H1 (cell line): ENCODE data around the gene ZNF443. TPM values are rescaled to one million over a fixed set of nuclear protein-coding genes. Genes with fewer than 3 reads are reported as not detected.

ENCODE experiments used
- CTCF ChIA-PET: fragments of 300-600 bp; sonication (Branson Sonifier 250); formaldehyde crosslinking; loops from one replicate; lab custom pipeline; 2021; ENCODE audit not compliant: partially characterized antibody; lab: Charles Lee
- POLR2A ChIA-PET: fragments of 300-600 bp; sonication (Branson Sonifier 250); formaldehyde crosslinking; loops from one replicate; lab custom pipeline; 2021; ENCODE audit warnings: inconsistent platforms; ENCODE audit not compliant: partially characterized antibody; lab: Charles Lee
- DNase-seq, 2 experiments: peaks; one replicate each; pipeline versions ENCODE4 v3.0.0 to v3.0.0-alpha.2; 2010 to 2022; ENCODE audit warnings: low spot score in 2 of 2, low read depth in 1 of 2, mixed read lengths in 1 of 2
- FAIRE-seq: peaks from 2 replicates; lab custom pipeline; 2011; peaks lifted over from hg19 to GRCh38; lab: Jason Lieb, UNC
- H2AFZ ChIP-seq: 2 replicates; pipeline ENCODE4 v1.8.1; 2012; ENCODE audit warnings: low read length, inconsistent platforms
- H2AK5ac ChIP-seq: 2 replicates; pipeline ENCODE4 v1.6.1; 2013; ENCODE audit warnings: low read depth, low read length
- H2BK120ac ChIP-seq: replicated peaks from 2 replicates; pipeline ENCODE3; 2013; ENCODE audit warnings: low read depth, low read length, inconsistent platforms
- H2BK12ac ChIP-seq: 2 replicates; pipeline ENCODE4 v1.6.1; 2013; ENCODE audit warnings: low read depth, low read length
- H2BK15ac ChIP-seq: 2 replicates; pipeline ENCODE4 v1.6.1; 2013; ENCODE audit warnings: low read length
- H2BK20ac ChIP-seq: 2 replicates; pipeline ENCODE4 v1.6.1; 2013; ENCODE audit warnings: low read length
- H2BK5ac ChIP-seq: 2 replicates; pipeline ENCODE4 v1.6.1; 2013; ENCODE audit warnings: low read depth, low read length
- H3K14ac ChIP-seq: 2 replicates; pipeline ENCODE4 v1.6.1; 2013; ENCODE audit warnings: inconsistent platforms; ENCODE audit not compliant: insufficient read length
- H3K18ac ChIP-seq: 2 replicates; pipeline ENCODE4 v1.6.1; 2013; ENCODE audit warnings: low read length; ENCODE audit errors: extremely low read depth
- H3K23ac ChIP-seq: 2 replicates; pipeline ENCODE4 v1.6.1; 2013; ENCODE audit warnings: inconsistent platforms; ENCODE audit not compliant: insufficient read length
- H3K23me2 ChIP-seq: 2 replicates; pipeline ENCODE4 v1.6.1; 2013; ENCODE audit warnings: low read depth, low read length
- H3K27ac ChIP-seq: 2 replicates; pipeline ENCODE4 v1.6.1; 2011; ENCODE audit warnings: low read depth, low read length, inconsistent platforms
- H3K27me3 ChIP-seq, 4 experiments: replicated peaks in 1 of 4; 1 replicate in 1 of 4; 2 replicates in 3 of 4; pipeline versions ENCODE4 v1.6.1 to v1.8.1; 2011 to 2013; ENCODE audit warnings: low read length in 3 of 4, mild to moderate bottlenecking in 3 of 4, inconsistent platforms in 2 of 4, mixed read lengths in 2 of 4, moderate library complexity in 1 of 4; ENCODE audit not compliant: control insufficient read depth in 3 of 4, insufficient read depth in 3 of 4; ENCODE audit errors: extremely low read depth in 1 of 4
- H3K36me3 ChIP-seq, 4 experiments: 2 replicates each; pipeline versions ENCODE4 v1.6.1 to v1.8.1; 2011 to 2013; ENCODE audit warnings: mild to moderate bottlenecking in 4 of 4, low read length in 3 of 4, moderate library complexity in 2 of 4, control low read depth in 1 of 4, inconsistent platforms in 1 of 4; ENCODE audit not compliant: insufficient read depth in 4 of 4, control insufficient read depth in 2 of 4
- H3K4ac ChIP-seq: replicated peaks from 2 replicates; pipeline ENCODE3; 2013; ENCODE audit warnings: low read length, low read depth, mixed read lengths, inconsistent platforms; ENCODE audit not compliant: insufficient read length
- H3K4me1 ChIP-seq, 4 experiments: replicated peaks in 1 of 4; 1 replicate in 1 of 4; 2 replicates in 3 of 4; pipeline versions ENCODE4 v1.6.1 to v1.8.1; 2011 to 2013; ENCODE audit warnings: low read length in 3 of 4, inconsistent platforms in 2 of 4, mixed read lengths in 1 of 4; ENCODE audit not compliant: insufficient read depth in 4 of 4, control insufficient read depth in 3 of 4
- H3K4me2 ChIP-seq, 2 experiments: 2 replicates each; pipeline versions ENCODE4 v1.6.1 to v1.8.1; 2011 to 2013; ENCODE audit warnings: low read depth in 2 of 2, low read length in 2 of 2, control low read depth in 1 of 2, inconsistent platforms in 1 of 2, mild to moderate bottlenecking in 1 of 2; ENCODE audit not compliant: insufficient read depth in 1 of 2
- H3K4me3 ChIP-seq, 4 experiments: fragments of 200-600, 300-600 bp in 1 of 4; sonication (generic), shearing (Covaris generic), sonication (Bioruptor Twin) in 1 of 4; 2 replicates each; pipeline versions ENCODE4 v1.5.1 to v1.8.1; 2011 to 2016; ENCODE audit warnings: low read length in 4 of 4, low read depth in 3 of 4, control low read depth in 2 of 4, inconsistent platforms in 2 of 4, mild to moderate bottlenecking in 2 of 4, mixed read lengths in 1 of 4, moderate library complexity in 1 of 4; ENCODE audit not compliant: insufficient read depth in 2 of 4; ENCODE audit errors: extremely low read depth in 1 of 4
- H3K56ac ChIP-seq: replicated peaks from 2 replicates; pipeline ENCODE3; 2013; ENCODE audit warnings: low read depth, mild to moderate bottlenecking, mixed read lengths, low read length, inconsistent platforms; ENCODE audit not compliant: insufficient read length
- H3K79me1 ChIP-seq: 2 replicates; pipeline ENCODE4 v1.6.1; 2013; ENCODE audit warnings: low read depth, low read length, control low read depth
- H3K79me2 ChIP-seq, 2 experiments: 2 replicates each; pipeline versions ENCODE4 v1.6.1 to v1.8.1; 2012 to 2013; ENCODE audit warnings: low read length in 2 of 2, mild to moderate bottlenecking in 2 of 2, inconsistent platforms in 1 of 2; ENCODE audit not compliant: insufficient read depth in 2 of 2, control insufficient read depth in 1 of 2
- H3K9ac ChIP-seq, 4 experiments: replicated peaks in 1 of 4; 1 replicate in 1 of 4; 2 replicates in 3 of 4; pipeline versions ENCODE4 v1.6.1 to v1.8.1; 2011 to 2013; ENCODE audit warnings: low read depth in 3 of 4, low read length in 3 of 4, control low read depth in 2 of 4, mild to moderate bottlenecking in 2 of 4, moderate library complexity in 2 of 4, inconsistent platforms in 1 of 4; ENCODE audit errors: extremely low read depth in 1 of 4
- H3K9me3 ChIP-seq, 2 experiments: 2 replicates each; pipeline versions ENCODE4 v1.6.1 to v1.8.1; 2012 to 2013; ENCODE audit warnings: mild to moderate bottlenecking in 2 of 2, moderate library complexity in 2 of 2, control low read depth in 1 of 2, inconsistent platforms in 1 of 2, low read depth in 1 of 2, low read length in 1 of 2, mixed read lengths in 1 of 2; ENCODE audit not compliant: insufficient read depth in 2 of 2
- H4K20me1 ChIP-seq, 2 experiments: replicated peaks in 1 of 2; 2 replicates each; pipeline versions ENCODE3 to v1.8.1; 2011 to 2013; ENCODE audit warnings: inconsistent platforms in 2 of 2, low read length in 2 of 2, mild to moderate bottlenecking in 1 of 2; ENCODE audit not compliant: insufficient read depth in 2 of 2, control insufficient read depth in 1 of 2
- H4K5ac ChIP-seq: 2 replicates; pipeline ENCODE4 v1.6.1; 2013; ENCODE audit warnings: low read length, low read depth, mixed read lengths, inconsistent platforms; ENCODE audit not compliant: insufficient read length
- H4K8ac ChIP-seq: 2 replicates; pipeline ENCODE4 v1.8.0; 2013; ENCODE audit warnings: mild to moderate bottlenecking, moderate library complexity, low read length, inconsistent platforms; ENCODE audit not compliant: insufficient read depth; ENCODE audit errors: extremely low read depth
- H4K91ac ChIP-seq: replicated peaks from 2 replicates; pipeline ENCODE3; 2013; ENCODE audit warnings: low read length, mixed read lengths, inconsistent platforms; ENCODE audit not compliant: insufficient read length
- TBP ChIP-seq: IDR thresholded peaks from 2 replicates; pipeline ENCODE4 v1.6.1; 2011; ENCODE audit warnings: low read depth, low read length, improper control_type of control experiment
- ZNF274 ChIP-seq: IDR thresholded peaks from 2 replicates; pipeline ENCODE4 v1.7.0; 2012; ENCODE audit warnings: low read length, borderline replicate concordance; ENCODE audit errors: extremely low read depth
- WGBS, 2 experiments: shearing (Covaris generic) in 1 of 2; methylation state at CpG; one replicate each; pipeline versions ENCODE4 v1.1.6 to v1.1.7; 2013 to 2015; ENCODE audit warnings: low lambda C conversion rate in 2 of 2, mixed read lengths in 2 of 2, inconsistent platforms in 1 of 2, low coverage in 1 of 2, missing lambda C conversion rate in 1 of 2; ENCODE audit not compliant: insufficient replicate concordance in 2 of 2, insufficient coverage in 1 of 2, insufficient read length in 1 of 2; ENCODE audit errors: extremely low coverage in 1 of 2, missing lambda C conversion rate in 1 of 2; 5-methylcytosine and 5-hydroxymethylcytosine counted together
- polyA plus RNA-seq, 7 experiments: library from polyadenylated mRNA; depleted of rRNA in 3 of 7; stranded (reverse) in 5 of 7; unstranded in 2 of 7; fragments of >200 nt in 5 of 7; fragments of 200-250 nt in 2 of 7; gene quantifications; 1 replicate in 5 of 7; 2 replicates in 1 of 7; 4 replicates in 1 of 7; pipeline versions ENCODE4 v1.2.1 to v1.2.3, GENCODE V29; 2011 to 2013; ENCODE audit warnings: missing spikeins in 2 of 7, mixed read lengths in 2 of 7
- total RNA-seq: library from RNA; stranded (reverse); fragmentation: NEBNext Ultra II Directional; extraction: Animal tissue kit (Norgen Biotek cat#: 25700); gene quantifications from 2 replicates; pipeline ENCODE4 v1.2.1, GENCODE V29; 2021

Gene ZNF443
- total and polyA plus RNA-seq, 2 of the 8 experiments (the other 6 are each of a cell fraction or from before 2014, with no cell fraction given), result 1.4 to 7.8 TPM

DNA sequence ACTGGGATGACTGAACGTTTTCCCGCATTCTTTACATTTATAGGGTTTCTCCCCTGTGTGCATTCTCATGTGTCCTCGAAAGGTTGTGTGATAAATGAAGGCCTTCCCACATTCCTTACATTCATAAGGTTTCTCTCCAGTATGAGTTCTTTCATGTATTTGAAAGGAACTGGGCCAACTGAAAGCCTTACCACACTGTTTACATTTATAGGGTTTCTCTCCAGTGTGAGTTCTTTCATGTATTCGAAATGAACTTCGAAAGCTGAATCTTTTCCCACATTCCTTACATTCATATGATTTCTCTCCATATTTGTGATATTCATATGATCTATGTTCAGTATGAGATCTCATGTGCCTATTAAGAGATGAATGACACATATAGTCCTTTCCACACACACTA lies 24.4 kb upstream of the ZNF443 start:
- Histone ChIP-seq H3K23me2 (no peaks in the 10 kb centered on the region), H3K79me2 (no peaks in the 10 kb centered on the region), H3K27me3 (no peaks in the 10 kb centered on the region), H3K56ac (no peak overlapping the region), H3K9me3 (peaks cover 48 to 65% of the 10 kb centered on the region in 2 experiments), H3K4ac (no peak overlapping the region), H3K9ac (no peak overlapping the region), H2BK120ac (no peak overlapping the region), H3K14ac (no peak overlapping the region), H3K79me1 (no peaks in the 10 kb centered on the region), H3K36me3 (peaks cover 0 to 15% (median 0%) of the 10 kb centered on the region in 4 experiments; a peak in 3 of 8 replicates), H2BK12ac (no peak overlapping the region), H3K4me2 (no peak overlapping the region), H2BK5ac (no peak overlapping the region)
- POLR2A ChIA-PET, result interaction anchor here (0.7 kb wide), 1 partner anchor 168 kb away, joined by 3 read pairs; no protein-coding TSS in a partner anchor
- DNase-seq, result no peak
- TF ChIP-seq TBP (no peak), ZNF274 (peak; percentile 81; the same call in 1 of the 2 replicates)
- TF ChIP-seq, all 59 proteins: peak for 1
- no peak overlapping the region for H4K91ac ChIP-seq
- no peak overlapping the region for H3K18ac ChIP-seq
- no peak overlapping the region for H3K23ac ChIP-seq
- no peak overlapping the region for H2BK20ac ChIP-seq
- H2BK15ac ChIP-seq, result no peak overlapping the region
- no peaks in the 10 kb centered on the region for H3K4me1 ChIP-seq
- WGBS, 2 experiments, result 62% methylated on average over 5 of the region's 5 CpGs; no CpG with 5 or more reads in 1 of the 2 experiments
- CTCF ChIA-PET, result no interaction called here
- no peak overlapping the region for H4K8ac ChIP-seq
- no peak overlapping the region for H3K4me3 ChIP-seq
- H2AK5ac ChIP-seq, result no peak overlapping the region
- H3K27ac ChIP-seq, result no peak overlapping the region
- H4K5ac ChIP-seq, result no peak overlapping the region
- H4K20me1 ChIP-seq, result no peaks in the 10 kb centered on the region
- no peak for FAIRE-seq
- no peak overlapping the region for H2AFZ ChIP-seq
